Upper lobe of right lung (tissue), 1 donor: ENCODE data around the gene GPR89B. TPM values are rescaled to one million over a fixed set of nuclear protein-coding genes. Genes with fewer than 3 reads are reported as not detected.
"Not testable (repeated sequence)": the region's sequence is repeated elsewhere in the genome, so short reads cannot be mapped to it uniquely, and the experiment has no call there.

Source experiments
- ATAC-seq: fragments of 200-7000 bp; cut with Tn5 transposase; one replicate; pipeline ENCODE4 v1.9.1; 2020; ENCODE audit warnings: mild to moderate bottlenecking, moderate library complexity
- DNase-seq: peaks from one replicate; pipeline ENCODE4 v3.0.0-alpha.2; 2020
- H3K27ac ChIP-seq: fragments of 200-600 bp; one replicate; pipeline ENCODE4 v1.8.0; 2022
- H3K27me3 ChIP-seq: fragments of 200-600 bp; one replicate; pipeline ENCODE4 v1.8.0; 2022; ENCODE audit warnings: mild to moderate bottlenecking
- H3K36me3 ChIP-seq: fragments of 200-600 bp; one replicate; pipeline ENCODE4 v1.8.0; 2022
- H3K4me1 ChIP-seq: fragments of 200-600 bp; one replicate; pipeline ENCODE4 v1.8.0; 2022
- H3K4me3 ChIP-seq: fragments of 200-600 bp; one replicate; pipeline ENCODE4 v1.8.0; 2022; ENCODE audit warnings: mild to moderate bottlenecking
- H3K9me3 ChIP-seq: fragments of 200-600 bp; one replicate; pipeline ENCODE4 v1.8.0; 2022
- intact Hi-C: fragments of 100-400 bp; cut with DNase I; formaldehyde crosslinking; loops from one replicate; pipeline ENCODE4 v1.11.0; 2022
- long read RNA-seq: library from polyadenylated mRNA; unstranded; transcript quantifications from one replicate; pipeline ENCODE4 v2.0.0, GENCODE V29; 2021
- total RNA-seq: library from RNA; stranded (reverse); fragmentation: NEBNext Ultra II Directional; extraction: Animal tissue kit (Norgen Biotek cat#: 25700); gene quantifications from one replicate; pipeline ENCODE4 v1.2.1, GENCODE V29; 2021
- TF ChIP-seq, protein P1 (sequence below): fragments of 200-600 bp; IDR thresholded peaks from one replicate; pipeline ENCODE4 v1.8.0; 2022; ENCODE audit warnings: antibody characterized with exemption
- donor health status: DM: no; HTN: yes; CAD: no; lungs with severe emphysema.

Gene GPR89B
- total RNA-seq = 10.0 TPM
- long read RNA-seq, transcript GPR89B-201 (14 exons, 1,934 nt) = major isoform, 5 of 13 reads
- long read RNA-seq, partial matches to known transcripts = 2 of 13 reads
- long read RNA-seq, other reads (novel, unspliced or antisense) = 5 of 13 reads

DNA sequence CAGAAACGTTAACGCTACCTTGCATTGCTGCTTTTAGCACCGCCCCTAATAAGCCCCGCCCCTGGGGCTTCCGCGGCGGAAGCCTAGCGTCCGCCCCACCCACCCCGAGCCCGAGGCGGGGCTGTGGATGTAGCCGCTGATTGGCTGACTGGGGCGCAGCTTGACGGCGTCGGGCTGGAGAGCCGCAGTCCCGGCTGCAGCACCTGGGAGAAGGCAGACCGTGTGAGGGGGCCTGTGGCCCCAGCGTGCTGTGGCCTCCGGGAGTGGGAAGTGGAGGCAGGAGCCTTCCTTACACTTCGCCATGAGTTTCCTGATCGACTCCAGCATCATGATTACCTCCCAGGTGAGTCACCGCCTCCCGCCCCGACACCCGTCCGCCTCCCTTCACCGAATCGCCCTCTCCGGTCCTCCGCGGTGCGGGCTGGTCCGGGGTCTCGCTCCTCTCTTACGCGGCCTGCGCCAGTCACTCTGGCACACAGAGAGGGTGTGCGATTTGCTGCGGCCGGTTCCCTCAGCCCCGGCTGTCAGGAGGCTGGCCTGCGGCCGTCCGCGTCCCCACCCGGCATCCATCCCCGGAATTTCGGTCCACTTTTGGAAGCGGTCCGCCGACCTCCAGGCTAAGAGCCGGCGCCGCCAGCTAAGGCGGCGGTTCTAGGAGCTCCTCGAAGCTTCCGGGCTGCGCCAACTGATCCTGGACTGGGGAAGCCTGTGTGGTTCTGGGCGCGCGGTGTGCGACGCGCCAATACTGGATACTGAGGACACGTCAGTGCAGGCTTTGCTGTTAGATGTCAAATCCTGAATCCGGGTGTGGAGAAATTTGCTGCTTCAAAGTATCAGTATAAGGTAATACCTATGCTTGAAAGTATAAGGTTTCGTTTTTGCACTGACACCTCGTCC, at the start of gene GPR89B:
Gene GPR89B (plus strand): TSS at position 185 of the 897 bp plus-strand sequence. CDS start 117 bp downstream, at position 302.
- H3K9me3 ChIP-seq, intact Hi-C loops: not testable (repeated sequence)
- H3K27ac ChIP-seq = peak within 1 kb of the TSS; percentile 85

DNA sequence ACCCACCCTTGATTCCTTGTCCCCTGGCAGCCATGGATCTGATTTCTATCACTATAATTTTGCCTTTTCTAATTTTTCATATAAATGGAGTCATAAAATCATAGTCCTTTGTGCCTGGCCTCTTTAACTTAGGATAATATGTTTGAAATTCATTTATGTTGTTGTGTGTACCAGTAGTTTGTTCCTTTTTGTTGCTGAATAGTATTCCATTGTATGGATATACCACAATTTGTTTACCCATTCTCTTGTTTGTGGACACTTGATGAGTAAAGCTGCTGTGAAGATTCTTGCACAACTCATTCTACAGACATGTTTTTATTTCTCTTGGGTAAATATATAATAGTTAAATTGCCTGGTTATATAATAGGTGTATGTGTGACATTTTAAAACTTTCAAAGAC, 48.3 kb upstream of the GPR89B start:
- no peaks in the 10 kb centered on the region for H3K9me3 ChIP-seq
- H3K4me3 ChIP-seq = no peak overlapping the region
- TF ChIP-seq, protein P1, sequence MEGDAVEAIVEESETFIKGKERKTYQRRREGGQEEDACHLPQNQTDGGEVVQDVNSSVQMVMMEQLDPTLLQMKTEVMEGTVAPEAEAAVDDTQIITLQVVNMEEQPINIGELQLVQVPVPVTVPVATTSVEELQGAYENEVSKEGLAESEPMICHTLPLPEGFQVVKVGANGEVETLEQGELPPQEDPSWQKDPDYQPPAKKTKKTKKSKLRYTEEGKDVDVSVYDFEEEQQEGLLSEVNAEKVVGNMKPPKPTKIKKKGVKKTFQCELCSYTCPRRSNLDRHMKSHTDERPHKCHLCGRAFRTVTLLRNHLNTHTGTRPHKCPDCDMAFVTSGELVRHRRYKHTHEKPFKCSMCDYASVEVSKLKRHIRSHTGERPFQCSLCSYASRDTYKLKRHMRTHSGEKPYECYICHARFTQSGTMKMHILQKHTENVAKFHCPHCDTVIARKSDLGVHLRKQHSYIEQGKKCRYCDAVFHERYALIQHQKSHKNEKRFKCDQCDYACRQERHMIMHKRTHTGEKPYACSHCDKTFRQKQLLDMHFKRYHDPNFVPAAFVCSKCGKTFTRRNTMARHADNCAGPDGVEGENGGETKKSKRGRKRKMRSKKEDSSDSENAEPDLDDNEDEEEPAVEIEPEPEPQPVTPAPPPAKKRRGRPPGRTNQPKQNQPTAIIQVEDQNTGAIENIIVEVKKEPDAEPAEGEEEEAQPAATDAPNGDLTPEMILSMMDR = no peak
- H3K27me3 ChIP-seq = no peaks in the 10 kb centered on the region
- H3K36me3 ChIP-seq = no peaks in the 10 kb centered on the region
- intact Hi-C loops = no loop called here
- no peak for ATAC-seq
- H3K4me1 ChIP-seq = no peaks in the 10 kb centered on the region
- no peak for DNase-seq
- no peak overlapping the region for H3K27ac ChIP-seq

More for the DNA sequence above, at the start of gene GPR89B:
- not testable (repeated sequence) for H3K4me1 ChIP-seq, H3K36me3 ChIP-seq, H3K27me3 ChIP-seq
- H3K4me3 ChIP-seq = peak within 1 kb of the TSS; percentile 91
- DNase-seq (peak; percentile 97), ATAC-seq (peak; percentile 100)

DNA sequence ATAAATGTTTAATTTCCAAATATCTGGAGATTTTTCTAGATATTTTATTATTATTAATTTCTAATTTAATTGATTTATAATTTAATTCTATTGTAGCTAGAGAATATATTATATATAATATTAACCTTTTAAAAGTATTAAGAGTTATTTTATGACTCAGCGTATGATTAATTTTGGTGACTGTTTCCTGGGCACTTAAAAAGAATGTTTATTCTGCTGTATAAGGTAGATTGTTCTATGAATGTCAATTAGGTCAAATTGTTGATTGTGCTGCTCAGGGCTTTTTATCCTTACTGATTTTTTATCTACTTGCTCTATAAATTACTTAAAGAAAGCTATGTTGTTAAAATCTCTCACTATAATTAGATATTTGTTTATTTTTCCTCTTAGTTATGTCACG, 45.7 kb upstream of the GPR89B start:
- Histone ChIP-seq H3K4me3 (no peak overlapping the region), H3K27ac (no peak overlapping the region), H3K36me3 (no peaks in the 10 kb centered on the region), H3K27me3 (no peaks in the 10 kb centered on the region), H3K4me1 (no peaks in the 10 kb centered on the region), H3K9me3 (no peaks in the 10 kb centered on the region)
- no peak for ATAC-seq
- DNase-seq = no peak
- TF ChIP-seq, protein P1 = no peak
- intact Hi-C loops = no loop called here

DNA sequence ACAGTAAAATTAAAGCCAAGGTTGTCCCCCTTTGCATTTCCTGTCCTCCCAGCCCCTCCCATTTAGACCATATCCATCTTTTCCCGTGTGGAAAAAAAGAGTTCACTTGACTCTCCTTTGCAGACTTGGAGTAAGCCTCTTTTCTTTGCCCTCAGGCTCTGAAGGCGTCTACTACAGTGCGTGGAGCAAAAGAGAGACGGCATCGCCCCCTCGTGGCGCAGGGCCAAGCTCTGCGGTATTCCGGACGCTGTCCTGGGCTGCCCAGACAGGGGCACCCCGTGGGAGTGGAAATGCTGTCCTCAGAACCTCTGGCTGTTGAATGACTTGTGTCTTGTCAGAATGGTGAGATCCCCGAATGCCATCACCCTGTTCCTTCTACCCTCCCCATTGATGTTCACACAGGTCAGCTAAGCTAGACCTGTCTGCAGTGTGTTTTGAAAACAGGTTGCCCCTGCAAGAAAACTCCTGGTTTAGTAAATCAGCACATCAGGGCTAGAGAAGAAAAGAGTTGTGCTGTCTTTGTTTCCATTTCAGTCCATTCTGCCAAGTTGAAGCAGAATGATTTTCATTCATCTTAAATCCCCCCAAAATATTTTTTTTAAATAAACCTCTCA, 37.9 kb upstream of the GPR89B start:
- intact Hi-C loops = loop anchor here (5.0 to 10.0 kb wide), 2 partner anchors 168 to 245 kb away; no protein-coding TSS in a partner anchor
- no peaks in the 10 kb centered on the region for H3K36me3 ChIP-seq
- no peak overlapping the region for H3K27ac ChIP-seq
- DNase-seq (peak; percentile 89), ATAC-seq (peak; percentile 94)
- no peaks in the 10 kb centered on the region for H3K9me3 ChIP-seq
- no peak overlapping the region for H3K4me3 ChIP-seq
- no peaks in the 10 kb centered on the region for H3K4me1 ChIP-seq
- no peaks in the 10 kb centered on the region for H3K27me3 ChIP-seq
- TF ChIP-seq, protein P1 = peak; percentile 77

DNA sequence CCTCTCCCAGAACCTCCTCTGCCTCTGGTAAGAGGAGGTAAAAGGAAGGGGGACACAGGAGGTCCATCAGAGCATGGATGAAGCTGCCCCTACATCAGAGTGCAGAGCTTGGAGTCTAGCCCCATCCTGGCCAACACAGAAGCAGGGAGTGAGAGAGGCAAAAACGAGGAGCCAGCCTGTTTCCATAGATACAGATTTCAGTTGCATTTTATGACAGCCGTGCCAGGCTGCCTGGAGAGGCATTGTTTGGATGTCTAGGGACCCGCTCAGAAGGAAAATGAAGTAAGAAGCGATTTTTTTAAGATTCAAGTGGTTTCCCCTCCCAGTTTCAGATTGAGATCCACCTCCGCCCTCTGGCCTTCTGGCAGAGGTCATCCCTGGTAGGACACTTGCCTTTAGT, 37.1 kb upstream of the GPR89B start:
- no peaks in the 10 kb centered on the region for H3K27me3 ChIP-seq
- H3K9me3 ChIP-seq = no peaks in the 10 kb centered on the region
- no peak overlapping the region for H3K27ac ChIP-seq
- no peak overlapping the region for H3K4me3 ChIP-seq
- no peak for DNase-seq
- H3K4me1 ChIP-seq = no peaks in the 10 kb centered on the region
- no peaks in the 10 kb centered on the region for H3K36me3 ChIP-seq
- TF ChIP-seq, protein P1 = no peak
- intact Hi-C loops = loop anchor here (5.0 to 10.0 kb wide), 2 partner anchors 169 to 246 kb away; no protein-coding TSS in a partner anchor
- ATAC-seq = no peak

DNA sequence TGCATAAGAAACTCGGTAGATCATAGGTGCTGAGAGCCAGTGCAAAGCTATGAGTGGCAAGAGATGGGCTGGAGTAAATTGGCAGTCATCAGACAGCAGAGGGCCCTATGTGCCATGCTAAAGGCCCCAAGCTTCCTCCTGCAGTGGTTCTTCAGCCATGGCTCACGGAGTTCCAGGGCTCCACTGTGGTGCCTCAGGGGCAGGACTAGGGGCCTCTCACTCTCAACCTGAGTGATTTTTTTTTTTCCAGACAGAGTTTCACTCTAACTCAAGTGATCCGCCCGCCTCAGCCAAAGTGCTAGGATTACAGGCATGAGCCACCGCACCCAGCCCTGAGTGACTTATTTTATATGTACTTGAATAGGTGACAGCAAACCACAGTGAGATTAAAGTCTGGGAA, 36.0 kb upstream of the GPR89B start:
- TF ChIP-seq, protein P1 = no peak
- Histone ChIP-seq H3K27ac (no peak overlapping the region), H3K9me3 (no peaks in the 10 kb centered on the region), H3K36me3 (no peaks in the 10 kb centered on the region), H3K4me3 (no peak overlapping the region), H3K27me3 (no peaks in the 10 kb centered on the region), H3K4me1 (no peaks in the 10 kb centered on the region)
- ATAC-seq (peak; percentile 27), DNase-seq (no peak)
- intact Hi-C loops = loop anchor here (5.0 to 10.0 kb wide), 2 partner anchors 170 to 247 kb away; no protein-coding TSS in a partner anchor
